NCI-H1417 treated with DMSO at 0.1 percent for 48 hours (cell line): ENCODE results near the gene SPARC.
"Not testable (repeated sequence)": the region's sequence is repeated elsewhere in the genome, so short reads cannot be mapped to it uniquely, and the experiment has no call there.

ENCODE experiments used
- DNase-seq: peaks from one replicate; lab custom pipeline; 2025; lab: John Stamatoyannopoulos, UW

Gene SPARC

DNA sequence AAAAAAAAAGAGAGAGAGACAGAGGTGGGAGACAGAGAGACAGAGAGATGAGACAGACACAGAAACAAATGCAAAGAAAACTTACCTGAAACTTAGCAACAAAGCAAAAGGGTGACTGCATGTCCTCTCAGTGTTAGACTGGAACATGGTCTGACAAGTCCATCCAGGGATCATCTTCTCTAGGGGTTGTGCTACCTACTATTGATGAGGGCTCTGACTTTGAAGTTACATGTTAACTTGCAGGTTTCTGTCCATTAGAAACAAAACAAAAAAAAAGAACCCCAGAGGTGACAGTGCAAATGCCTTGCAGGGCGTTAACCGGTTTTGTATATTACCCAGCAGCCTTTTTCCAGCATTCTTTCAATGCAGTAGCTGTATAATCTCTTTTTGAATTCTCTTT lies 13.6 kb upstream of the SPARC start:
- DNase-seq = no peak

DNA sequence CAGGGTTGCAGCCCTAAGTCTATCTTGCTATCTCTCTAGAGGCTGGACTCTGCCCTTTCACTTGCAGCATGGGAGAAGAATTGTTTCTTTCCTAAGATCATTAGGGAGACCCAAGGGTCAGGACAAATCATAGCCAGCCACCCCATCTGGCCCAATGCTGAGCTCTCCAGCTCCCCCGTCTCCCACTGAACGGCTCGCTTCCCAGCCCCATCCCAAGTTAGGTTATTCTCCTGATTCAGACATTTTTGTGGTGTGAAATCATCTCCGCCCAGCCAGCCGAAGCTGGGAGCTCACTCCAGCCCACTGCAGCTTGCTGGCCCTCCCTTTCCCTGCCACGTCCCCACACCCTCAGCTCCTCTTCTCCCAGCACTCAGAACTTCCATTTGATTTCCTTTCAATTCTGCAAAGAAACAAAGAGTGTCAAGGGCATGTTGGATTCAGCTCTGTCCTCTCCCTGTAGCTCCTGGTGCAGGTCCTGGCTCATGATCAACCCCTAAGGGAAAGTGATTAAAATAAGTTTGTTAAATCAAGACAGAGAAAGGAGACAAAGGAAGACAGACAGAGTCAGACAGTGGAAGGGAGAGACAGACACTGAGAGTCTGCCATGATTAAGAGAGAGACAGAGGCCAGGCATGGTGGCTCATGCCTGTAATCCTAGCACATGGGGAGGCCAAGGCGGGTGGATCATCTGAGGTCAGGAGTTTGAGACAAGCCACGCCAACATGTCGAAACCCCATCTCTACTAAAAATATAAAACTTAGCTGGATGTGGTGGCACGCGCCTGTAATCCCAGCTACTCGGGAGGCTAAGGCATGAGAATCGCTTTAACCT lies 12.6 kb upstream of the SPARC start:
- no peak for DNase-seq

DNA sequence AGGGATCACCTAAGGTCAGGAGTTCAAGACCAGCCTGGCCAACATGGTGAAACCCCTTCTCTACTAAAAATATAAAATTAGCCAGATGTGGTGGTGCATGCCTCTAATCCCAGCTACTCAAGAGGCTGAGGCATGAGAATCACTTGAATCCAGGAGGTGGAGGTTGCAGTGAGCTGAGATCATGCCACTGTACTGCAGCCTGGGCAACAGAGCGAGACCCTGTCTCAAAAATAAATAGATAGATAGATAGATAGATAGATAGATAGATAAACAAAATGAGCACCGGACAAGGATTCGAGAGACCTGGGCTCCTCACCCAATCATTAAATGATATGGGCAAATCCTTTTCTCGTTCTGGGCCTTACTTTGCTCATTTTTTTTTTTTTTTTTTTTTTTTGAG lies 11.4 kb upstream of the SPARC start:
- DNase-seq = not testable (repeated sequence)

DNA sequence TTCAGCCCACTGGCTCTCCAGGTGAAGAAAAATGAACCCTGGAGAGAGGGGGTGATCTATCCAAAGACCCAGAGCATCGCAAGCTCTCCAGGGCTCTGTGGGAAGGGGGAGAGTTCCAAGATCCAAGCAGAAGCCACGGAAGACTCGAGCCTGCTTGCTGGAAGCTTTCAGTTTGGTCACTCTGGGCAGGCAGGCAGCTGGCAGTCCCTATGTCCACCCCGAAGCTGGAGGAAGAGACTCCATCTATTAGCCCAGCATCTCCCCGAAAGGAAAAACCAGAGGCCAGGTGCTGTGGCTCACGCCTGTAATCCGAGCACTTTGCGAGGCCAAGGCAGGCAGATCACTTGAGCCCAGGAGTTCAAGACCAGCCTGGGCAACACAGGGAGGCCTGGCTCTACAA lies 10.7 kb upstream of the SPARC start:
- DNase-seq = no peak

- DNase-seq = no peak
Observed at GRCh38 chr5:151696470-151697061, 9.9 kb upstream of the SPARC start.

- no peak for DNase-seq
Observed at GRCh38 chr5:151695464-151695863, 8.7 kb upstream of the SPARC start.

DNA sequence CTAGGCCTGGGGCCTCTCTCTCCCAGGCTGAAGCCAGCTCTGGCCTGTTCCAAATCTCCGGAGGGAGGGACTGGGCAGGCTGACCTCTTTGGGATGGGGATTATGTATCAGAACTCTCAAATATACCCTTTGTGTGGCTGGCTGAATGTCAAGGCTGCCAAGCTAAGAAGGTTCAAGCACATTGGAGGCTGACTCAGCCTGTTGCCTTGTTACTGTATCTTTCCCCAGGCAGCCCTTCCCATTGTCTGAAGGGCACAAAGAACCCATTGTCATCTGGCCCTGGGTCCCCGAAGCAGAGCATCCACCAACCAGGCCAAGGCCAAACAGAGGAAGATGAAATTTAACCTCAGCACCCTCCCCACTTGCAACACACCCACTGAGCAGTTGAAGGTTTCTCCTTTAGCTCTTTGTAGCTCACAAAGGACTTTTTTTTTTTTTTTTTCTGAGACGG lies 7.3 kb upstream of the SPARC start:
- DNase-seq = no peak

- DNase-seq = no peak
Observed at GRCh38 chr5:151692312-151692711, 5.6 kb upstream of the SPARC start.

DNA sequence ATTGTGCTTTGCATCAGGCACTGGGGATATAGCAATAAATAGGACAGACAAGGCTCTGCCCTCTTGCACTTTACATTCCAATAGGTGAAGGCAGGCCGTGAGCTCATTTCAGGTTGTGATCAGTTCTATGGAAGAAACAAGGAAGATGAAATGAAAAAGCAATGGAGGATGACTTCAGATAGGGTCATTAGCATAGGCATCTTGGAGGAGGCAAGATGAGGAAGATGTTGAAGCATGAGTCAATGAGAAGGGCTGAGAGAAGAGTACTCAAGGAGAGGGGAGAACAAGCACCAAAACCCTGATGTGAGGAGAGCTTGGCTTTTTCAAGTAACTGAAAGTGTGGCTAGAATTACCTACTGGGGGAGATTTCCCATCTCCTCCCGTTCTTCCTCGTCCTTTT lies 5.0 kb upstream of the SPARC start:
- DNase-seq = no peak

DNA sequence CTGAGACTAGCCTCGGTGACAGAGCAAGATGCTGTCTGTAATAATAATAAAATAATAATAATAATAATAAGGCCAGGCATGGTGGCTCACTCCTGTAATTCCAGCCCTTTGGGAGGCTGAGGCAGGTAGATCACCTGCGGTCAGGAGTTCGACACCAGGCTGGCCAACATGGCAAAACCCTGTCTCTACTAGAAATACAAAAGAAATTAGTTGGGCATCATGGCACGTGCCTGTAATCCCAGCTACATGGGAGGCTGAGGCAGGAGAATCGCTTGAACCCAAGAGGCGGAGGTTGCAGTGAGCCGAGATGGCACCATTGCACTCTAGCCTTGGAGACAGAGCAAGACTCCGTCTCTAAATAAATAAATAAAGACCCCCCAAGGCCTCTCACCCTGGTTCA lies 2.9 kb upstream of the SPARC start:
- DNase-seq = not testable (repeated sequence)

DNA sequence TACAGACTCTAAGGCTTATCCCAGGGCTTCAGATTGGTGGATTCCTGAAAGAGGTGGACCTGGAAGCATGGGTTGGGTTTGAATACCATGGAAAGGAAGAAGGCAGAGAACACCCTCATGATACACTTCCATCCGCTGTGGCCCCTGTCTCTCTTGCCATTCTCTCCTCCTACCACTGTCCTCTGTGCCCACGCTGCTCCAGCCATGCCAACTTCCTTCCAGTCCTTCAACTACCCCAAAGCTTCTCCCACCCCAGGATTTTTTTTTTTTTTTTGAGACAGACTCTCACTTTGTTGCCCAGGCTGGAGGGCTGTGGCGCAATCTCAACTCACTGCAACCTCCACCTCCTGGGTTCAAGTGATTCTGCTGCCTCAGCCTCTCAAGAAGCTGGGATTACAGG lies 1.7 kb upstream of the SPARC start:
- DNase-seq = no peak

DNA sequence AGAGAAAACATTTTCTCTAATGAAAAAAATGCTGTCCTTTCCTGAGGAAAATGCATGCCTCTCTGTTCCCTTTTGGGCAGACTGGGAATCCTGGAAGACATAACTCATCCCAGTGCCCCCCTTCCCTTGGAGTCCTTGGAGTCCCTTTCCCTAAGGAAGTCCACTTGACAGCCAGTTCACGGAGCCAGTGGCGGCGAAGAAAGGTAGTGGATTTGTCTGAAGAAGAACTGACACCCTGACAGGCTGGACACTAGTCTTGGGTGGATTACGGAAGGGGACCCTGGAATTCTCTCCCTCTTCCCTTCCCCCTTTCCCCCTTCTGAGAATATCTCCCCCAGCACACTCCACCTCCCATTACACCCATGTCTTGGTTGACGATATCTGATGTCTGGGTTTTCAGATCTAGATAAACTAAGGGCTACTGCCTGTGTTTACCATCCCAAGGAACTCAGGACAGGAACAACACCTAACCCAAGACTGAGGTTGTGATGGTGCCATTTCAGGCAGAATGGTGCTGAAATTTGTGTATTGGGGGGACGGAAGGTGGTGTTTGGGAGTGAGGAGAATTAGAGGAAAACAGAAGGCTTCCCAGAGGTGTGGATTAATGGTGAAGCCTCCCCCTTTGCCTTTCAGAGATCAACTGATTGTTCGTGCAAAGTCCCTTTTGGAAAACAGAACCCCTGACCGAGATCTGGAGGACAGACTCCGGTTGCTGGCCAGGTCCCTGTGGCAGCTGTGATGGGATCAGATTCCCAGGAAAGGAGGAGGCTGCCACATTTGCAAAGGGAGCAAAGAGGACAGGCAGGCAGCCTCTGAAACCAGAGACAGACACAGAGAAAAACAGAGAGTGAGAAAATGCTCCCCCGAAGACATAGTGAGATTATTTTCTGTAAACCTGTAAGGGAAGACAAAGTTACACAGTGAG lies 704 bp downstream of the SPARC start:
- no peak for DNase-seq

DNA sequence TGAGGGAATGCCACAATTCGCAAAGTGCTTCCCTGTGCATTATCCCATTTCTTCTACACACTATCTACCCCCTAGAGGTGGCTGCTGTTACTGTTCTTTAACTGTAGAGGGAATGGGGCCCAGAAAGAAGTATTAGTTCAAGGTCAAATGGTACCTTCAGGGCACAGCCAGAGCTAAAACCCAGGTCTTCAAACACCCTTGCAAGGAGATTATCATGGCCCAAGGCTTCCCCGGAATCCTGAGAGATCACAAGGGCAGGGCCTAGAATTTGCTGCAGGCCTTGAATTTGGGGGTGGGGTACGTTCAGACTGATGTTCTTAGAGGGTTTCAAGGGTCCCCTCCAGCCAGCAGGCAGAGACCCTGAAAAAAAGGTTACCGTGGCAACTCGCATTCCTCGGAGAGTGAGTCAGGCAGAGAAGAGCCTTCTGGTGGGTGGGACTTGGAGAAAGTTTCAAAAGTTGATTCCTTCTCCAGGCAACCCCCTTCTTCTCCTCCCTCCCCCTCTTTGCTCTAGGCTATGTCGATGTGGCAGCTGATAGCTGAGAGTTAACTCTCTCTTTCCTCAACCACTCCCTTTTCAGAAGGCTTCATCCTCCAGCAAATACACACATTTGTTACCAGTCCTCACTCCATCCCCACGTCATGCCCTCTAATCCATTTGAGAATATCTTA lies 1.9 kb downstream of the SPARC start:
- DNase-seq = no peak

DNA sequence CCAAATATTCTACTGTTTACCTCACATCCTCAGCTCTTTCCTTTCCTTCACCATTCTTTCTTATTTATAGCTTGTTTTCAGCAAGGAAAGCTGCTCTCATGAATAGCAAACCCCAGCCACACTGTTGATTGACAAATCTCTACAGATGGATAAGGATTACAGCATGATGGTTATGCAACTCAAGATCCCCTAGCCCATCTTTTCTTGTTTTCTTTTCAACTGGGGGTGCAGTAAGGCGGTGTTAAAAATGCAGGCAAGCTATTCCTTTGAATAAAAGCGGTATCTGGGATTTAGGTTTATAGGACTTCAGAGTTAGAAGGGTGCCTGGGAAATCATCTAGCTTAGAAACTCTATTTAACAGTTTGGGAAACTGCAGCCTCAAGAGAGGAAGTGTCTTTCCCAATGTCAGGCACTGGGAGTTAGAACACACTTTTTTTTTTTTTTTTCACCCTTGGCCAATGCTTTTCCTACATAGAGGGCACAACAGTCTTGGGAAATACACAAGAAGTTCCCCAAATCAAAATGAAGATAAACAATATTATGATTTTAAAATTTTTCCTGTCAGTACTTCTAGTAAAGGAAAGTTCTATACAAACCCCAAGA lies 2.6 kb downstream of the SPARC start:
- no peak for DNase-seq

DNA sequence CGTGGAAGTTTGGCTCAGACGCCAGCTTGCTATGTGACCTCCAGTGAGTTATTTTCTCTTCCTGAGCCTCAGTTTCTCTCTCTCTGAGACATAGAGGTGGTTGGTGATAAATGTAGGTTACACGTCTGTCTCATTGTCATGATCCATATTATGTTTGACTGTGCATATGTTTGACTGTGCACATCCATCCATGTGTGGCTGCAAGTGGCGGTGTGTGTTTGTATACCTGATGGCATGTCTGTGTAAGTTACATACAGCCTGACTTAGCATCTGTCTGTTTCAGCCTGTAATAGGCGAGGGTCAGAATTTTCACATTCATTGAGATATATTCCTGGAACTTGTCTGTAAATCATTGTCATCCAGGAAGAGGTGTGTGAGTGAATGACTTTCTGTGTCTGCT lies 3.3 kb downstream of the SPARC start:
- no peak for DNase-seq

DNA sequence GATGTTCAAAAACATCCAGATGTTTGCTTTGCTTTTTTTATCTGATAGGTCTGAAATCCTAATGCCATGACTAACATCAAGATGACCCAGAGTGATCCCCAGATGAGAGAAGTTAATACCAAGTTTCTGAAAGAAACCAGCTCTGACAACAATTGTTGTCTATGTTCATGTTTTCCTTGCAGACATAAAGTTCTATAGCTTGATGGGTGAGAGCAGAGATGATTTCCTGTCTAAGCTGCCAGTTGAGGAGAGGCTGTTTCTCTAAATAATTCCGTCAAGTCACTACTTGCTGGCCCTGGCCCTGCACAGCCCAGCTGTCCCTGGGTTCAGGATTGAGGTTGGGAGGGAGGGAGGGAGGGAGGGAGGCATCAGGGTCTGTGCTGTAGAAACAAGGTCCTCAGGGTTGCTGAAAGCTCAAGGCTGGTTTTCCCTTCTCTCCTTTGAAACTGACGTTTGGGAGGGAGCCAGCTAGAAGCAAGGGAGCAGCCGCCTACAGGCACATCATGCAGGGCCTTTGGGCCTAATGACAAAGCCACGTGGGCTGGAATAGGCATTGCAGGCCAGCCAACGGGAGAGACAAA lies 3.9 kb downstream of the SPARC start:
- no peak for DNase-seq

- no peak for DNase-seq
Observed at GRCh38 chr5:151682240-151682639, 4.5 kb downstream of the SPARC start.

- DNase-seq = no peak
Observed at GRCh38 chr5:151680944-151681427, 5.7 kb downstream of the SPARC start.

- DNase-seq = not testable (repeated sequence)
Observed at GRCh38 chr5:151680156-151680505, 6.6 kb downstream of the SPARC start.

DNA sequence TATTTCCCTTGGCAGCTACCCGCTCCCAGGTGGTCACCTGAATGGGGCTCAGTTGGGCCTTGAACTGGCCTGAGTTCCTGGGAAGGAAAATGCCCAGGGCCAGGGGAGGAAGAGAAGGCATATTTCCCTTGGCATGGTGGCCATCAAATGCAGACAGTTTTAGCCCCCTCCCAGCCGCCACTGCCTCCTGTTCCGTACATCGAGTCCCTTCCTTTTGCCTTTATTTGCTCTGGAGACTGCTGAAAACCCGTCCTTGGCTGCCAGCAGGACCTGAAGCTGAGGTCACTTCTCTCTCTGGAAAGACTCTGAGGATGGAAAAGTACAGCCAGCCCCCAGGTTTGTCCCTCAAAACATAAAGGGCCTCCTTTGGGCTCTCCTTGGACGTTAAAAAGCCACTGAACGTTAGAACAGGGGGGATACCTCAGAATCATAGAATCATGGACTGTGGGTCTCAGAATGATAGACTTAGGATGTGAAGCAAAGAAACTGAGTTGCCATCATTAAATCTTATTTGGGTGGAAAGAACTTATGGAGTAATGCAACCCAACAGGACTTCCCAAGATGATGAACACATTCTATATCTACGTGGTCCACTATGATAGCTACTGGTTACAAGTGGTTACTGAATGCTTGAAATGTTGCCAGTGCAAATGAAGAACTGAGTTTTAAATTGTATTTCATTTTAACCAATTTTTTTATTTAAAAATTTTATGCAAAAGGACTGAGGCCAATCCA lies 7.1 kb downstream of the SPARC start:
- no peak for DNase-seq

DNA sequence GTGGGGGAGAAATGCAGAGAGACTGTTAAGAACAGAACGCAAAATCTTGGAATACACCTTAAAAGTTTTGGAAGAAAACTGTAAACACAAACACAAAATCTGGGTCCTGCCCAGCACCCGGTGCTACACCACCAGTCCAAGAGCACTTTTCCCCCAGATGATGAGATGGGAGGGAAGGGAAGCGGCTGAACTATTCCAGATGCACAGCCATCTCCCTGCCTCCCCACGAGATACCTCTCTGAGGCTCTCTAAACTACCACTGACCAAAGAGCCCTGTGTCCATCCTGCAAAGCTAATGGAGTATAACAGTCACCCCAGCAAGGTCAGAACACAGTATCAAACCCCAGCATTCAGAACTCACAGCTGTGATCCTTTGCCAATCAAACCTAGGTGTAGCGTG lies 8.0 kb downstream of the SPARC start:
- no peak for DNase-seq
